Thoracic aorta (tissue), 2 donors: Measurements from ENCODE around the gene ANKZF1. TPM values are rescaled to one million over a fixed set of nuclear protein-coding genes. Genes with fewer than 3 reads are reported as not detected.
A peak's percentile ranks its signal among the peaks of the same experiment; 100 is the strongest.

Experiments
- ATAC-seq: fragments of 150-250 bp; one replicate; pipeline ENCODE4 v1.8.0; 2017; ENCODE audit warnings: low read depth; ENCODE audit not compliant: insufficient number of reproducible peaks, low FRiP score
- DNase-seq: peaks from one replicate; pipeline ENCODE4 v3.0.0-alpha.2; 2020; ENCODE audit warnings: low spot score
- H3K27ac ChIP-seq, 2 donors: fragments of 200-600 bp; sonication (generic); 1 replicate in 1 of 2; 2 replicates in 1 of 2; pipeline ENCODE4 v1.5.1; 2016; ENCODE audit warnings: mild to moderate bottlenecking in 2 of 2, moderate library complexity in 2 of 2
- H3K27me3 ChIP-seq: fragments of 200-600 bp; sonication (generic); replicated peaks from 2 replicates; pipeline ENCODE4 v1.6.0; 2016; ENCODE audit warnings: mild to moderate bottlenecking; ENCODE audit not compliant: insufficient read depth
- H3K36me3 ChIP-seq: fragments of 200-600 bp; sonication (generic); one replicate; pipeline ENCODE4 v1.5.1; 2016
- H3K4me1 ChIP-seq, 2 donors: fragments of 200-600 bp; sonication (generic); 1 replicate in 1 of 2; 2 replicates in 1 of 2; pipeline versions ENCODE4 v1.5.1 to v1.6.0; 2016; ENCODE audit warnings: low read depth in 2 of 2, mild to moderate bottlenecking in 1 of 2; ENCODE audit not compliant: control insufficient read depth in 1 of 2
- H3K4me3 ChIP-seq: fragments of 200-600 bp; sonication (generic); 2 replicates; pipeline ENCODE4 v1.5.1; 2016; ENCODE audit warnings: mild to moderate bottlenecking
- H3K9me3 ChIP-seq: fragments of 200-600 bp; sonication (generic); 2 replicates; pipeline ENCODE4 v1.5.1; 2016
- CTCF ChIP-seq: fragments of 200-600 bp; sonication (generic); IDR thresholded peaks from one replicate; pipeline ENCODE4 v1.5.1; 2019; ENCODE audit warnings: antibody characterized with exemption
- total RNA-seq, 2 donors: library from RNA; depleted of rRNA; stranded (reverse); fragments of >200 nt; gene quantifications; one replicate each; pipeline versions ENCODE4 v1.1.0 to v1.2.3, GENCODE V29; 2016

ANKZF1 gene
- total RNA-seq, 2 donors from 2014 or later: 69.7 to 72.6 TPM

- Histone ChIP-seq H3K4me3 (no peak overlapping the region), H3K9me3 (no peaks in the 10 kb centered on the region), H3K27ac (no peak overlapping the region), H3K27me3 (no peaks in the 10 kb centered on the region), H3K36me3 (peaks cover 57% of the 10 kb centered on the region), H3K4me1 (peaks cover 9 to 18% of the 10 kb centered on the region in 2 donors)
- no peak for TF ChIP-seq CTCF
- DNase-seq (no peak), ATAC-seq (no peak)
These were observed 4.3 kb upstream of the ANKZF1 start for GRCh38 chr2:219225350-219225749.

GRCh38 chr2:219228041-219228910 lies 1.3 kb upstream of the ANKZF1 start:
- TF ChIP-seq CTCF: no peak
- DNase-seq (no peak), ATAC-seq (no peak)
- Histone ChIP-seq H3K36me3 (peaks cover 38% of the 10 kb centered on the region), H3K9me3 (no peaks in the 10 kb centered on the region), H3K27me3 (no peaks in the 10 kb centered on the region), H3K4me3 (peak overlapping the region; percentile 91), H3K27ac (peak overlapping the region; percentile 93 to 96), H3K4me1 (peaks cover 13 to 32% of the 10 kb centered on the region in 2 donors)

GRCh38 chr2:219228911-219229304 lies 698 bp upstream of the ANKZF1 start:
- DNase-seq (no peak), ATAC-seq (peak; percentile 4)
- H3K36me3 ChIP-seq: peaks cover 38% of the 10 kb centered on the region
- H3K9me3 ChIP-seq: no peaks in the 10 kb centered on the region
- peak overlapping the region; percentile 93 to 96 for H3K27ac ChIP-seq
- peak overlapping the region; percentile 91 for H3K4me3 ChIP-seq
- H3K27me3 ChIP-seq: no peaks in the 10 kb centered on the region
- no peak for TF ChIP-seq CTCF
- H3K4me1 ChIP-seq: peaks cover 13 to 32% of the 10 kb centered on the region in 2 donors

- peak overlapping the region; percentile 93 to 96 for H3K27ac ChIP-seq
- peaks cover 13 to 32% of the 10 kb centered on the region in 2 donors for H3K4me1 ChIP-seq
- DNase-seq (no peak), ATAC-seq (no peak)
- peak overlapping the region; percentile 91 for H3K4me3 ChIP-seq
- no peaks in the 10 kb centered on the region for H3K9me3 ChIP-seq
- no peak for TF ChIP-seq CTCF
- no peaks in the 10 kb centered on the region for H3K27me3 ChIP-seq
- H3K36me3 ChIP-seq: peaks cover 38% of the 10 kb centered on the region
These were observed 494 bp downstream of the ANKZF1 start for GRCh38 chr2:219230059-219230540.

GRCh38 chr2:219234331-219234730 lies 4.7 kb downstream of the ANKZF1 start:
- ATAC-seq: no peak
- TF ChIP-seq CTCF: no peak
- Histone ChIP-seq H3K27ac (no peak overlapping the region), H3K27me3 (no peaks in the 10 kb centered on the region), H3K4me3 (no peak overlapping the region), H3K36me3 (peaks cover 45% of the 10 kb centered on the region), H3K4me1 (peaks cover 5 to 17% of the 10 kb centered on the region in 2 donors), H3K9me3 (no peaks in the 10 kb centered on the region)
- DNase-seq: no peak
